Cerebellar cortex (tissue), 1 donor: Measurements from ENCODE around the gene TCF12.
"Not testable (repeated sequence)": the region's sequence is repeated elsewhere in the genome, so short reads cannot be mapped to it uniquely, and the experiment has no call there.

Source experiments
- DNase-seq: peaks from one replicate; pipeline ENCODE4 v3.0.0-alpha.2; 2015; ENCODE audit warnings: low spot score

The TCF12 gene

GRCh38 chr15:56948000-56948763, 29.7 kb downstream of the TCF12 start:
- no peak for DNase-seq

GRCh38 chr15:56948764-56949101, 30.3 kb downstream of the TCF12 start:
- DNase-seq: no peak

- DNase-seq: no peak
These were observed 32.5 kb downstream of the TCF12 start for GRCh38 chr15:56950979-56951378.

GRCh38 chr15:56953790-56954189, 35.3 kb downstream of the TCF12 start:
- DNase-seq: no peak

- not testable (repeated sequence) for DNase-seq
These were observed 36.6 kb downstream of the TCF12 start for GRCh38 chr15:56955011-56955410.

GRCh38 chr15:56956538-56956937, 38.1 kb downstream of the TCF12 start:
- no peak for DNase-seq

- no peak for DNase-seq
These were observed 39.5 kb downstream of the TCF12 start for GRCh38 chr15:56957812-56958406.

- DNase-seq: no peak
These were observed 40.8 kb downstream of the TCF12 start for GRCh38 chr15:56959318-56959648.

GRCh38 chr15:56960116-56960515, 41.7 kb downstream of the TCF12 start:
- no peak for DNase-seq

GRCh38 chr15:56963126-56963525, 44.7 kb downstream of the TCF12 start:
- DNase-seq: no peak

- DNase-seq: no peak
These were observed 45.3 kb downstream of the TCF12 start for GRCh38 chr15:56963710-56964109.

- DNase-seq: no peak
These were observed 45.7 kb downstream of the TCF12 start for GRCh38 chr15:56964182-56964581.

- no peak for DNase-seq
These were observed 47.0 kb downstream of the TCF12 start for GRCh38 chr15:56965231-56966013.

GRCh38 chr15:56967336-56967735, 48.9 kb downstream of the TCF12 start:
- DNase-seq: no peak

GRCh38 chr15:56968256-56968655, 49.8 kb downstream of the TCF12 start:
- DNase-seq: no peak

GRCh38 chr15:56968821-56969220, 50.4 kb downstream of the TCF12 start:
- no peak for DNase-seq

GRCh38 chr15:56969265-56969895, 50.9 kb downstream of the TCF12 start:
- no peak for DNase-seq

- DNase-seq: no peak
These were observed 53.1 kb downstream of the TCF12 start for GRCh38 chr15:56971571-56971970.

- no peak for DNase-seq
These were observed 53.6 kb downstream of the TCF12 start for GRCh38 chr15:56972016-56972415.

- no peak for DNase-seq
These were observed 54.0 kb downstream of the TCF12 start for GRCh38 chr15:56972426-56972825.

GRCh38 chr15:56973463-56973862, 55.0 kb downstream of the TCF12 start:
- DNase-seq: no peak

- no peak for DNase-seq
These were observed 58.8 kb downstream of the TCF12 start for GRCh38 chr15:56977232-56977631.
